GM12878 (cell line): ENCODE data around the gene POMT1.

ENCODE experiments used
- CHD1 ChIP-seq: IDR thresholded peaks from 2 replicates; pipeline ENCODE4 v1.6.1; 2012; ENCODE audit warnings: low read depth, low read length, improper control_type of control experiment
- CTCF ChIP-seq, 3 experiments: IDR thresholded peaks in 2 of 3; conservative IDR thresholded peaks in 1 of 3; 2 replicates each; pipeline ENCODE4 v1.5.1; 2011; ENCODE audit warnings: low read depth in 3 of 3, low read length in 3 of 3, mild to moderate bottlenecking in 3 of 3, control low read depth in 2 of 3, moderate library complexity in 2 of 3, inconsistent platforms in 1 of 3, mixed read lengths in 1 of 3; ENCODE audit not compliant: control insufficient read depth in 2 of 3, insufficient read depth in 1 of 3; ENCODE audit errors: extremely low read depth in 1 of 3
- ETV6 ChIP-seq, 2 experiments: fragments of 450-650 bp in 1 of 2; IDR thresholded peaks in 1 of 2; conservative IDR thresholded peaks in 1 of 2; 2 replicates each; pipeline ENCODE4 v1.6.1; 2014; ENCODE audit warnings: antibody characterized with exemption in 1 of 2, borderline replicate concordance in 1 of 2, low read depth in 1 of 2, mild to moderate bottlenecking in 1 of 2, moderate library complexity in 1 of 2
- EZH2 ChIP-seq: IDR thresholded peaks from 2 replicates; pipeline ENCODE4 v1.6.1; 2012; ENCODE audit warnings: low read depth, mild to moderate bottlenecking, control low read depth, inconsistent platforms, low read length, borderline replicate concordance; ENCODE audit not compliant: control insufficient read depth
- TF ChIP-seq, protein P1 (sequence below): IDR thresholded peaks from 2 replicates; pipeline ENCODE4 v1.6.1; 2012; ENCODE audit warnings: mild to moderate bottlenecking, low read depth, low read length

- TF ChIP-seq EZH2 = no peak
- TF ChIP-seq, protein P1, sequence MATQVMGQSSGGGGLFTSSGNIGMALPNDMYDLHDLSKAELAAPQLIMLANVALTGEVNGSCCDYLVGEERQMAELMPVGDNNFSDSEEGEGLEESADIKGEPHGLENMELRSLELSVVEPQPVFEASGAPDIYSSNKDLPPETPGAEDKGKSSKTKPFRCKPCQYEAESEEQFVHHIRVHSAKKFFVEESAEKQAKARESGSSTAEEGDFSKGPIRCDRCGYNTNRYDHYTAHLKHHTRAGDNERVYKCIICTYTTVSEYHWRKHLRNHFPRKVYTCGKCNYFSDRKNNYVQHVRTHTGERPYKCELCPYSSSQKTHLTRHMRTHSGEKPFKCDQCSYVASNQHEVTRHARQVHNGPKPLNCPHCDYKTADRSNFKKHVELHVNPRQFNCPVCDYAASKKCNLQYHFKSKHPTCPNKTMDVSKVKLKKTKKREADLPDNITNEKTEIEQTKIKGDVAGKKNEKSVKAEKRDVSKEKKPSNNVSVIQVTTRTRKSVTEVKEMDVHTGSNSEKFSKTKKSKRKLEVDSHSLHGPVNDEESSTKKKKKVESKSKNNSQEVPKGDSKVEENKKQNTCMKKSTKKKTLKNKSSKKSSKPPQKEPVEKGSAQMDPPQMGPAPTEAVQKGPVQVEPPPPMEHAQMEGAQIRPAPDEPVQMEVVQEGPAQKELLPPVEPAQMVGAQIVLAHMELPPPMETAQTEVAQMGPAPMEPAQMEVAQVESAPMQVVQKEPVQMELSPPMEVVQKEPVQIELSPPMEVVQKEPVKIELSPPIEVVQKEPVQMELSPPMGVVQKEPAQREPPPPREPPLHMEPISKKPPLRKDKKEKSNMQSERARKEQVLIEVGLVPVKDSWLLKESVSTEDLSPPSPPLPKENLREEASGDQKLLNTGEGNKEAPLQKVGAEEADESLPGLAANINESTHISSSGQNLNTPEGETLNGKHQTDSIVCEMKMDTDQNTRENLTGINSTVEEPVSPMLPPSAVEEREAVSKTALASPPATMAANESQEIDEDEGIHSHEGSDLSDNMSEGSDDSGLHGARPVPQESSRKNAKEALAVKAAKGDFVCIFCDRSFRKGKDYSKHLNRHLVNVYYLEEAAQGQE = no peak
- TF ChIP-seq CHD1 = no peak
- no peak for TF ChIP-seq CTCF (IDR thresholded peaks at IDR 0.05 in 2 of 3, conservative IDR thresholded peaks at IDR 0.05 in 1 of 3; ENCODE audit: control insufficient read depth in 2 of 3, extremely low read depth in 1 of 3, insufficient read depth in 1 of 3, low read depth in 3 of 3, low read length in 3 of 3)
- TF ChIP-seq ETV6 (conservative IDR thresholded peaks at IDR 0.05 in 1 of 2, IDR thresholded peaks at IDR 0.05 in 1 of 2; ENCODE audit: borderline replicate concordance in 1 of 2, low read depth in 1 of 2) = no peak
These were observed 17.5 kb upstream of the POMT1 start for GRCh38 chr9:131485206-131485605.
